GM12891 (cell line): ENCODE data around the gene EML3.

Experiments
- PAX5 ChIP-seq: IDR thresholded peaks from 2 replicates; pipeline ENCODE4 v1.6.1; 2011; ENCODE audit warnings: low read length, moderate library complexity, mild to moderate bottlenecking; ENCODE audit not compliant: insufficient read depth, severe bottlenecking
- POLR2A ChIP-seq: IDR thresholded peaks from 2 replicates; pipeline ENCODE4 v1.6.1; 2011; ENCODE audit warnings: low read depth, low read length, control low read depth
- POLR2AphosphoS5 ChIP-seq: IDR thresholded peaks from 2 replicates; pipeline ENCODE4 v1.6.1; 2011; ENCODE audit warnings: low read depth, low read length, control low read depth
- POU2F2 ChIP-seq: IDR thresholded peaks from 2 replicates; pipeline ENCODE4 v1.6.1; 2011; ENCODE audit warnings: low read depth, mild to moderate bottlenecking, control low read depth, low read length, moderate library complexity
- TAF1 ChIP-seq: IDR thresholded peaks from 2 replicates; pipeline ENCODE4 v1.6.1; 2011; ENCODE audit warnings: low read depth, low read length, control low read depth

GRCh38 chr11:62579252-62579651, 33.3 kb downstream of the EML3 start:
- TF ChIP-seq POLR2A, result no peak
- TF ChIP-seq POLR2AphosphoS5, result no peak
- TF ChIP-seq TAF1, result no peak
- no peak for TF ChIP-seq PAX5
- TF ChIP-seq POU2F2, result no peak
